DOHH2 (cell line): ENCODE results near the gene DBT.

ENCODE experiments used
- H3F3A ChIP-seq: fragments of 200-600 bp; sonication (generic), shearing (Covaris generic); 2 replicates; pipeline ENCODE4 v1.6.0; 2016; ENCODE audit warnings: antibody characterized with exemption, mild to moderate bottlenecking; ENCODE audit not compliant: control insufficient read depth, insufficient read depth
- H3K27ac ChIP-seq: fragments of 200-600 bp; sonication (generic); 2 replicates; pipeline ENCODE4 v1.5.1; 2014; ENCODE audit warnings: low read depth, mild to moderate bottlenecking, low read length, moderate library complexity
- H3K27me3 ChIP-seq: fragments of 200-600 bp; sonication (generic); 2 replicates; pipeline ENCODE4 v1.6.1; 2014; ENCODE audit warnings: mild to moderate bottlenecking, low read length, mixed read lengths; ENCODE audit not compliant: control insufficient read depth
- H3K36me3 ChIP-seq: fragments of 200-600 bp; sonication (generic); 2 replicates; pipeline ENCODE4 v1.6.1; 2014; ENCODE audit warnings: mild to moderate bottlenecking, low read length, moderate library complexity, mixed read lengths; ENCODE audit not compliant: control insufficient read depth
- H3K4me1 ChIP-seq: fragments of 200-600 bp; sonication (generic); 2 replicates; pipeline ENCODE4 v1.6.1; 2014; ENCODE audit warnings: mild to moderate bottlenecking, low read length, mixed read lengths; ENCODE audit not compliant: control insufficient read depth
- H3K4me2 ChIP-seq: fragments of 200-600 bp; sonication (generic); 2 replicates; pipeline ENCODE4 v1.6.0; 2014; ENCODE audit warnings: mild to moderate bottlenecking, low read length, moderate library complexity
- H3K4me3 ChIP-seq: fragments of 200-600 bp; sonication (generic); 2 replicates; pipeline ENCODE4 v1.5.1; 2014; ENCODE audit warnings: mild to moderate bottlenecking, low read length, mixed read lengths
- H3K79me2 ChIP-seq: fragments of 200-600 bp; sonication (generic); 2 replicates; pipeline ENCODE4 v1.6.1; 2014; ENCODE audit warnings: mild to moderate bottlenecking, low read length, mixed read lengths; ENCODE audit not compliant: control insufficient read depth
- H3K9me2 ChIP-seq: fragments of 200-600 bp; sonication (generic); replicated peaks from 2 replicates; pipeline ENCODE4 v1.6.1; 2014; ENCODE audit warnings: mild to moderate bottlenecking, low read length, mixed read lengths; ENCODE audit not compliant: control insufficient read depth
- H3K9me3 ChIP-seq: fragments of 200-600 bp; sonication (generic); 2 replicates; pipeline ENCODE4 v1.6.1; 2014; ENCODE audit warnings: antibody characterized with exemption, low read length, mixed read lengths; ENCODE audit not compliant: control insufficient read depth, insufficient read depth
- H4K20me1 ChIP-seq: fragments of 200-600 bp; sonication (generic); 2 replicates; pipeline ENCODE4 v1.6.0; 2014; ENCODE audit warnings: low read depth, mild to moderate bottlenecking, antibody characterized with exemption, low read length, moderate library complexity; ENCODE audit not compliant: control insufficient read depth, insufficient read depth
- CTCF ChIP-seq: fragments of 200-600 bp; sonication (generic); IDR thresholded peaks from one replicate; pipeline ENCODE4 v1.5.1; 2014; ENCODE audit warnings: antibody characterized with exemption, mild to moderate bottlenecking, low read depth, low read length; ENCODE audit not compliant: poor library complexity, severe bottlenecking
- EZH2phosphoT487 ChIP-seq: fragments of 200-600 bp; sonication (generic); IDR thresholded peaks from 2 replicates; pipeline ENCODE4 v1.6.1; 2017; ENCODE audit warnings: borderline replicate concordance, mild to moderate bottlenecking, antibody characterized with exemption, low read length, moderate library complexity, mixed read lengths

DBT gene

DNA sequence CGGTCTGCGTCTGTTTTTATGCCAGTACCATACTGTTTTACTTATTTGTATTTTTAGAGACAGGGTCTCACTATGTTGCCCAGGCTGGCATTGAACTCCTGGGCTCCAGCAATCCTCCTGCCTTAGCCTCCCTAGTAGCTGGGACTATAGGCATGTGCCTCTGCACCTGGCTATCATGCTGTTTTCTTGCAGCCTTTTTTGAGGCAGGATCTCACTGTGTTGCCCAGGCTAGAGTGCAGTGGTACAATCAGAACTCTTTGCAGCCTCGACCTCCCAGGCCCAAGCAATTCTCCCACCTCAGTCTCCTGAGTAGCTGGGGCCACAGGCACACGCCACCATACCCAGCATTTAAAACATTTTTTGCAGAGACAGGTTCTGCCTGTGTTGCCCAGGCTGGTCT is 66.3 kb downstream of the DBT start:
- H3K9me3 ChIP-seq: no peaks in the 10 kb centered on the region
- no peak overlapping the region for H3K4me3 ChIP-seq
- H3K36me3 ChIP-seq: no peaks in the 10 kb centered on the region
- no peak overlapping the region for H3K27ac ChIP-seq
- TF ChIP-seq EZH2phosphoT487: no peak
- TF ChIP-seq CTCF: no peak
- H3F3A ChIP-seq: no peaks in the 10 kb centered on the region
- H3K27me3 ChIP-seq: no peaks in the 10 kb centered on the region
- H4K20me1 ChIP-seq: no peaks in the 10 kb centered on the region
- H3K4me1 ChIP-seq: peaks cover 12% of the 10 kb centered on the region
- H3K79me2 ChIP-seq: no peaks in the 10 kb centered on the region
- no peaks in the 10 kb centered on the region for H3K9me2 ChIP-seq
- no peak overlapping the region for H3K4me2 ChIP-seq

GRCh38 chr1:100178091-100178490 is 71.5 kb downstream of the DBT start, which contains the start of gene LRRC39:
Gene LRRC39 (minus strand): TSS chr1:100178256. CDS start chr1:100168516, 9,740 bp downstream.
- no peaks in the 10 kb centered on the region for H4K20me1 ChIP-seq
- H3K4me3 ChIP-seq: no peak within 1 kb of the TSS
- H3K4me1 ChIP-seq: no peaks in the 10 kb centered on the region
- no peaks in the 10 kb centered on the region for H3K9me3 ChIP-seq
- no peak within 1 kb of the TSS for H3K4me2 ChIP-seq
- TF ChIP-seq CTCF (no peak), EZH2phosphoT487 (no peak)
- H3K79me2 ChIP-seq: no peaks in the 10 kb centered on the region
- no peaks in the 10 kb centered on the region for H3F3A ChIP-seq
- no peaks in the 10 kb centered on the region for H3K36me3 ChIP-seq
- H3K9me2 ChIP-seq: no peaks in the 10 kb centered on the region
- H3K27ac ChIP-seq: no peak within 1 kb of the TSS
- H3K27me3 ChIP-seq: no peaks in the 10 kb centered on the region

DNA sequence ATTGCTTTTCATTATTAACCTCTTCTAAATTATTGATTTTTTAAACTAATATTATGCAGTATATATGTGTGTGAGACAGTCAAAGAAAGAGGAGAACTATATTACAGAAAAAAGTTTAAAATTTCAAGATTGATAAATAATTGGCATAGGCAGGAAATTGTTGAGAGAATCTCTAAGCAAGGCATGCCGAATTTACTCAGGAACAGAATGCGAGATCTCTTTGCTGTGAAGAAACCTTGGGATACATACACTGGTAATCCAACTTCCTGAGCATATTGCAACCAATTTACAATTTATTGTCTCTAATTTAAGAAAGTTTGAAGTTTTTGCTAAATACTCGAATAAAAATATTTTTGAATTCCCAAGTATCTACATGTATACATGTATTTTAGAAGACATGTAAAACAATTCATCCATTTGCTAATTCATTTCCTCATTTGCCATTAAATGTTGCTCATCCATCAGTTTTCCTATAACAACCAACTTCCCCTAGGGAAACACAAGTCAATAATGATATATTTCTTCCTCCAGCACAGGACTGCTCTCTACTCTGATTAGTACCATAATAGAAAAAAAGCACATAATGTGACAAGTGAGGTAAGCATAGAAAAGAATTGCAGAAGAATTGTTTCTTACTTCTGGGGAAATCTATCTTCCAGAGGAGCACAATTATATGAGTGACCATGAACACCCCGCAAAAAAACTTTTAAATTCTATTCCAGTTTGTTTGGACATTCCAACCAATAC is 72.2 kb downstream of the DBT start:
- no peaks in the 10 kb centered on the region for H3K79me2 ChIP-seq
- no peak for TF ChIP-seq CTCF
- no peak for TF ChIP-seq EZH2phosphoT487
- no peak overlapping the region for H3K4me2 ChIP-seq
- no peaks in the 10 kb centered on the region for H3K9me2 ChIP-seq
- H3K9me3 ChIP-seq: no peaks in the 10 kb centered on the region
- H4K20me1 ChIP-seq: no peaks in the 10 kb centered on the region
- H3K27me3 ChIP-seq: no peaks in the 10 kb centered on the region
- H3F3A ChIP-seq: no peaks in the 10 kb centered on the region
- H3K4me3 ChIP-seq: no peak overlapping the region
- no peak overlapping the region for H3K27ac ChIP-seq
- no peaks in the 10 kb centered on the region for H3K36me3 ChIP-seq
- no peaks in the 10 kb centered on the region for H3K4me1 ChIP-seq
